ENCODE results near the gene ITGB3BP. TPM values are rescaled to one million over a fixed set of nuclear protein-coding genes. Genes with fewer than 3 reads are reported as not detected.

ITGB3BP gene
- total RNA-seq, 1 donor from 2014 or later, result 110 TPM

DNA sequence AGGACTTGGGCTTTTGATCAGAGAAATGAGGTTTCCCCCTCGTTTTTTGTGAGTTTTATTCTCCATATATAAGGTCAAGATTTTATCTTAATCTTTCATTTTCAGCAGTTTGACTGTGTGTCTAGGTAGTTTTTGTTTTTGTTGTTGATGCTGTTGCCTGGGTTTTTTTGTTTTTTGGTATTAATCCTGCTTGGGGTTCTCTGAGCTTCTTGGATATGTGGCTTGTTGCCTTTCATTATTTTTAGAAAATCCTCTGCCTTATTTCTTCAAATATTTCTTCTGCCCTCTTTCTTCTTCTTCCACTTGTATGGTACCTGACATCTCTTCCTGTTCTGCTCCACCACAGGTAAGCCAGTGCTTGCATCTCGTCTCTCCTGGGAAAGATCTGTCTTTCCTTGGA is 25.3 kb upstream of the ITGB3BP start:
- Histone ChIP-seq H3K9me3 (ENCODE audit: low read depth) (no peaks in the 10 kb centered on the region), H3K4me3 (no peak overlapping the region), H3K27me3 (no peaks in the 10 kb centered on the region), H3K79me2 (ENCODE audit: low read depth) (no peaks in the 10 kb centered on the region), H3K36me3 (no peaks in the 10 kb centered on the region), H4K20me1 (ENCODE audit: low read depth) (no peaks in the 10 kb centered on the region), H3K27ac (no peak overlapping the region), H3K9ac (no peak overlapping the region), H3K4me2 (no peak overlapping the region), H3F3A (ENCODE audit: low read depth) (no peaks in the 10 kb centered on the region), H2AFZ (replicated peaks) (no peak overlapping the region), H3K4me1 (no peaks in the 10 kb centered on the region)
- H3K27ac Mint-ChIP-seq, result no peak overlapping the region
- no peaks in the 10 kb centered on the region for H3K4me1 Mint-ChIP-seq
- DNase-seq (ENCODE audit: low spot score), result no peak
- H3K27me3 Mint-ChIP-seq (ENCODE audit: insufficient read depth, low read depth), result no peaks in the 10 kb centered on the region
- peaks cover 6% of the 10 kb centered on the region for H3K36me3 Mint-ChIP-seq
- H3K9me3 Mint-ChIP-seq, result no peaks in the 10 kb centered on the region
- H3K4me3 Mint-ChIP-seq, result no peak overlapping the region
- TF ChIP-seq CTCF (IDR thresholded peaks at IDR 0.05), result no peak
- TF ChIP-seq EZH2 (IDR thresholded peaks at IDR 0.05), result no peak
- TF ChIP-seq EZH2phosphoT487 (IDR thresholded peaks at IDR 0.05), result no peak

DNA sequence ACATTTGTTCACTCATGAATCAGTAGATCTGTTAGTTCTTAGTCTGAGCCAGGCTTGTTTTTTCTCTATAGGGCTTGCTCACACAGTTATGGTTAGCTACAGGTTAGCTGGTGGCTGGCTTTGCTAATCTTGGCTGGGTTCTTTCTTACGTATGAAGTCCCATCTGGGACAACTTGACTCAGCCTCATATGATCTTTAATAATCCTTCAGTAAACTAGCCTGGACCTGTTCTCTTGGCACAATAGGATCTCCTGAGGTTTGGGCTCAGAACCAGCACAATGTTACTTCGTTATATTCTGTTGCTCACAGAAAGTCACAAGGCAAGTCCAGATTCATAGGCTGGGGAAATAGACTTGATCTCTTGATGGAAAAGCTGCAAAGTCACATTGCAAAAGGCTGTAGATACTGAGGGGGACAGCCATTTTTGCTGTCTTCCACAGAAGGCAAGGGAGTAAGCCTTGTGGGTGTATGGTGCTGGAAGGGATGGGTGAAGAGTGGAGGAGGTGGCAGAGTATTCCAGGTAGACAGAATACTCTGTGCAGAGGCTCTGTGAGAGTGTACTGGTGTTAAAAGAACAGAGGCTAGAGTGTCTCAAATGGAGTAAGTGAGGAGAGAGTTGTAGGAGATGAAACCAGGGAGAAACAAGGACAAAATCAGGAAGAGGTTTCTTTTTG is 24.7 kb upstream of the ITGB3BP start:
- Histone ChIP-seq H3K4me2 (no peak overlapping the region), H3K79me2 (ENCODE audit: low read depth) (no peaks in the 10 kb centered on the region), H4K20me1 (ENCODE audit: low read depth) (no peaks in the 10 kb centered on the region), H3K9ac (no peak overlapping the region), H3K4me1 (no peaks in the 10 kb centered on the region), H3K9me3 (ENCODE audit: low read depth) (no peaks in the 10 kb centered on the region), H3K27ac (no peak overlapping the region), H3K27me3 (no peaks in the 10 kb centered on the region), H3K36me3 (no peaks in the 10 kb centered on the region), H3F3A (ENCODE audit: low read depth) (no peaks in the 10 kb centered on the region), H3K4me3 (no peak overlapping the region), H2AFZ (replicated peaks) (no peak overlapping the region)
- no peaks in the 10 kb centered on the region for H3K9me3 Mint-ChIP-seq
- no peak for TF ChIP-seq EZH2phosphoT487 (IDR thresholded peaks at IDR 0.05)
- no peak for TF ChIP-seq CTCF (IDR thresholded peaks at IDR 0.05)
- no peak for TF ChIP-seq EZH2 (IDR thresholded peaks at IDR 0.05)
- H3K27ac Mint-ChIP-seq, result no peak overlapping the region
- H3K27me3 Mint-ChIP-seq (ENCODE audit: insufficient read depth, low read depth), result no peaks in the 10 kb centered on the region
- H3K4me1 Mint-ChIP-seq, result no peaks in the 10 kb centered on the region
- H3K4me3 Mint-ChIP-seq, result no peak overlapping the region
- DNase-seq (ENCODE audit: low spot score), result no peak
- H3K36me3 Mint-ChIP-seq, result peaks cover 9% of the 10 kb centered on the region

- Histone ChIP-seq H3F3A (ENCODE audit: low read depth) (peaks cover 1% of the 10 kb centered on the region), H3K4me1 (no peaks in the 10 kb centered on the region), H2AFZ (replicated peaks) (no peak overlapping the region), H3K4me2 (no peak overlapping the region), H3K36me3 (no peaks in the 10 kb centered on the region), H3K4me3 (no peak overlapping the region), H3K9ac (no peak overlapping the region), H3K27ac (no peak overlapping the region), H4K20me1 (ENCODE audit: low read depth) (peaks cover 2% of the 10 kb centered on the region), H3K9me3 (ENCODE audit: low read depth) (no peaks in the 10 kb centered on the region), H3K27me3 (no peaks in the 10 kb centered on the region), H3K79me2 (ENCODE audit: low read depth) (no peaks in the 10 kb centered on the region)
- Mint-ChIP-seq H3K9me3 (no peaks in the 10 kb centered on the region), H3K27ac (no peak overlapping the region), H3K4me1 (no peaks in the 10 kb centered on the region), H3K4me3 (no peak overlapping the region), H3K27me3 (ENCODE audit: insufficient read depth, low read depth) (no peaks in the 10 kb centered on the region), H3K36me3 (peaks cover 13% of the 10 kb centered on the region)
- TF ChIP-seq EZH2phosphoT487 (IDR thresholded peaks at IDR 0.05), result no peak
- no peak for TF ChIP-seq CTCF (IDR thresholded peaks at IDR 0.05)
- TF ChIP-seq EZH2 (IDR thresholded peaks at IDR 0.05), result no peak
- DNase-seq (ENCODE audit: low spot score), result no peak
Measured at GRCh38 chr1:63545780-63546179, 22.8 kb upstream of the ITGB3BP start.
